A673 (cell line): ENCODE data around the gene CYP4B1.

Experiments
- EZH2 ChIP-seq: fragments of 200-600 bp; sonication (generic); IDR thresholded peaks from 2 replicates; pipeline ENCODE4 v1.6.1; 2017; ENCODE audit warnings: borderline replicate concordance, low read depth, mild to moderate bottlenecking, mixed read lengths, antibody characterized with exemption, low read length; ENCODE audit not compliant: poor library complexity, severe bottlenecking
- TF ChIP-seq, protein P1 (sequence below): fragments of 300-800, 200-600 bp; sonication (generic); conservative IDR thresholded peaks from 2 replicates; pipeline ENCODE4 v1.5.1; 2017; ENCODE audit warnings: low read depth, mild to moderate bottlenecking, antibody characterized with exemption, low read length, moderate library complexity, mixed read lengths

DNA sequence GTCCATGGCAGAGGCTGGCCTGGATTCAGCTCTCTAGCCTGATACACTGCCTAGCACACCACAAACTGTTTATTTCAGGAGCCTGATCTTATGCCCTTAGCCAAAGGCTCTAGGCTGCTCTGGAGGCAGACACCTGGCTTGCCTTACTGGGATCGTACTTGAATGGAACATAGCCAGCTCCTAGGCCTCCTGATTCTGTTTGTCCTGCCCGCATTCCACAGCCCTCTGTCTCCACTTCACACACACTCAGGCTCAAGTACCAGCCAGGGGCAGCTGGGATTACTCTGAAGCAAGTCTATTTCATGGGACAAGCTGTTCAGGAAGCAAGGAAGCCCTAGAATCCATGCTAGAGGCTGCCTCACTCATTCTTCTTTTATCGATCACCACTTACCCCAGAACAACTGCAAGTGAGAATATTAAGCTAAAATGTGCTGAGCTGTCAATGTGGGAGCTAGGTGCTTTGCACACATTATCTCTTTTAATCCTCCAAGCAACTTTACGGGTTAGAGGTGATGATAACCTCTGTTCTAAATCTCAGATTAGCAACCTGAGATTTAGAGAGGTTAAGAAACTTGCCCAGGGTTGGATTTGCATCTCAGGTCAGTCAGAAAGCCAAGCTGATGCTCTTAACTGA is 31.1 kb upstream of the CYP4B1 start:
- TF ChIP-seq, protein P1, sequence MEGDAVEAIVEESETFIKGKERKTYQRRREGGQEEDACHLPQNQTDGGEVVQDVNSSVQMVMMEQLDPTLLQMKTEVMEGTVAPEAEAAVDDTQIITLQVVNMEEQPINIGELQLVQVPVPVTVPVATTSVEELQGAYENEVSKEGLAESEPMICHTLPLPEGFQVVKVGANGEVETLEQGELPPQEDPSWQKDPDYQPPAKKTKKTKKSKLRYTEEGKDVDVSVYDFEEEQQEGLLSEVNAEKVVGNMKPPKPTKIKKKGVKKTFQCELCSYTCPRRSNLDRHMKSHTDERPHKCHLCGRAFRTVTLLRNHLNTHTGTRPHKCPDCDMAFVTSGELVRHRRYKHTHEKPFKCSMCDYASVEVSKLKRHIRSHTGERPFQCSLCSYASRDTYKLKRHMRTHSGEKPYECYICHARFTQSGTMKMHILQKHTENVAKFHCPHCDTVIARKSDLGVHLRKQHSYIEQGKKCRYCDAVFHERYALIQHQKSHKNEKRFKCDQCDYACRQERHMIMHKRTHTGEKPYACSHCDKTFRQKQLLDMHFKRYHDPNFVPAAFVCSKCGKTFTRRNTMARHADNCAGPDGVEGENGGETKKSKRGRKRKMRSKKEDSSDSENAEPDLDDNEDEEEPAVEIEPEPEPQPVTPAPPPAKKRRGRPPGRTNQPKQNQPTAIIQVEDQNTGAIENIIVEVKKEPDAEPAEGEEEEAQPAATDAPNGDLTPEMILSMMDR, result no peak
- TF ChIP-seq EZH2, result no peak
